GM21737 (cell line): ENCODE measurements around the gene PCDHGB7.
A peak's percentile ranks its signal among the peaks of the same experiment; 100 is the strongest.
"Not testable (repeated sequence)": the region's sequence is repeated elsewhere in the genome, so short reads cannot be mapped to it uniquely, and the experiment has no call there.

Source experiments
- ATAC-seq: cut with Tn5 transposase; IDR thresholded peaks from one replicate; pipeline ENCODE4 v1.9.1; 2021; ENCODE audit warnings: mild to moderate bottlenecking, moderate library complexity; ENCODE audit not compliant: unreplicated experiment

PCDHGB7 gene

DNA sequence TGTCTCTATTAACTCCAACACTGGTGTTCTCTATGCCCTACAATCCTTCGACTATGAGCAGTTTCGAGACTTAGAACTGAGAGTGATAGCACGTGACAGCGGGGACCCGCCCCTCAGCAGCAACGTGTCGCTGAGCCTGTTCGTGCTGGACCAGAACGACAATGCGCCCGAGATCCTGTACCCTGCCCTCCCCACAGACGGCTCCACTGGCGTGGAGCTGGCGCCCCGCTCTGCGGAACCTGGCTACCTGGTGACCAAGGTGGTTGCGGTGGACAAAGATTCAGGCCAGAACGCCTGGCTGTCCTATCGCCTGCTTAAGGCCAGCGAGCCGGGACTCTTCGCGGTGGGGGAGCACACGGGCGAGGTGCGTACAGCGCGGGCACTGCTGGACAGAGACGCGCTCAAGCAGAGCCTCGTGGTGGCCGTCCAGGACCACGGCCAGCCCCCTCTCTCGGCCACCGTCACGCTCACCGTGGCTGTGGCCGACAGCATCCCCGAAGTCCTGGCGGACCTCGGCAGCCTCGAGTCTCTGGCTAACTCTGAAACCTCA lies 5.3 kb downstream of the PCDHGB7 start:
- ATAC-seq = no peak

DNA sequence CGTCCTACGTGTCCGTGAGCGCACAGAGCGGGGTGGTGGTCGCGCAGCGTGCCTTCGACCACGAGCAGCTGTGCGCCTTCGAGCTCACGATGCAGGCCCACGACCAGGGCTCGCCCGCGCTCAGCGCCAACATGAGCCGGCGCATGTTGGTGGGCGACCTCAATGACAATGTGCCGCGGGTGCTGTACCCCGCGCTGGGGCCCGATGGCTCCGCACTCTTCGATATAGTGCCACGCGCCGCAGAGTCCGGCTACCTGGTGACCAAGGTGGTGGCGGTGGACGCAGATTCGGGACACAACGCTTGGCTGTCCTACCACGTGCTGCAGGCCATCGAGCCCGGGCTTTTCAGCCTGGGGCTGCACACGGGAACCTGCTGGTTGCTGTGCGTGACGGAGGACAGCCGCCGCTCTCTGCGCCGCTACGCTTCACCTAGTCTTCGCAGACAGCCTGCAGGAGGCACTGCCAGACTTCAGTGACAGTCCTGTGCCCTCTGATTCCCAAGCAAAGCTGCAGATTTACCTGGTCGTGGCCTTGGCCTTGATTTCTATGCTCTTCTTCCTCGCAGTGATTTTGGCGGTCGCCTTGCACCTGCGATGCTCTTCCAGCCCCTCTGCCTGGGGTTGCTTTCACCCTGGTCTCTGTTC lies 10.4 kb downstream of the PCDHGB7 start:
- ATAC-seq = no peak

DNA sequence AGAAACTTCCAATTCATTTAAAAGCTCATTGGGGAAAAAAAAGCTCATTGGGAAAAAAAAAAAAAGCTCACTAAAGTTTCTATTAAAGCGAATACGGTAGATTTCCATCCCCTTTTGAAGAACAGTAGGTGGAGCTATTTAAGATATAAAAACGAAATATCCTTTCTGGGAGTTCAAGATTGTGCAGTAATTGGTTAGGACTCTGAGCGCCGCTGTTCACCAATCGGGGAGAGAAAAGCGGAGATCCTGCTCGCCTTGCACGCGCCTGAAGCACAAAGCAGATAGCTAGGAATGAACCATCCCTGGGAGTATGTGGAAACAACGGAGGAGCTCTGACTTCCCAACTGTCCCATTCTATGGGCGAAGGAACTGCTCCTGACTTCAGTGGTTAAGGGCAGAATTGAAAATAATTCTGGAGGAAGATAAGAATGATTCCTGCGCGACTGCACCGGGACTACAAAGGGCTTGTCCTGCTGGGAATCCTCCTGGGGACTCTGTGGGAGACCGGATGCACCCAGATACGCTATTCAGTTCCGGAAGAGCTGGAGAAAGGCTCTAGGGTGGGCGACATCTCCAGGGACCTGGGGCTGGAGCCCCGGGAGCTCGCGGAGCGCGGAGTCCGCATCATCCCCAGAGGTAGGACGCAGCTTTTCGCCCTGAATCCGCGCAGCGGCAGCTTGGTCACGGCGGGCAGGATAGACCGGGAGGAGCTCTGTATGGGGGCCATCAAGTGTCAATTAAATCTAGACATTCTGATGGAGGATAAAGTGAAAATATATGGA lies 13.0 kb downstream of the PCDHGB7 start, which contains the start of gene PCDHGA12:
Gene PCDHGA12, plus strand, starts transcription at position 176 of the 782 bp plus-strand sequence. Its CDS starts 253 bp downstream, at position 429.
- ATAC-seq = peak; percentile 81

DNA sequence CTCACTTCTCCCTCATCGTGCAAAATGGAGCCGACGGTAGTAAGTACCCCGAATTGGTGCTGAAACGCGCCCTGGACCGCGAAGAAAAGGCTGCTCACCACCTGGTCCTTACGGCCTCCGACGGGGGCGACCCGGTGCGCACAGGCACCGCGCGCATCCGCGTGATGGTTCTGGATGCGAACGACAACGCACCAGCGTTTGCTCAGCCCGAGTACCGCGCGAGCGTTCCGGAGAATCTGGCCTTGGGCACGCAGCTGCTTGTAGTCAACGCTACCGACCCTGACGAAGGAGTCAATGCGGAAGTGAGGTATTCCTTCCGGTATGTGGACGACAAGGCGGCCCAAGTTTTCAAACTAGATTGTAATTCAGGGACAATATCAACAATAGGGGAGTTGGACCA lies 13.8 kb downstream of the PCDHGB7 start:
- ATAC-seq = no peak

DNA sequence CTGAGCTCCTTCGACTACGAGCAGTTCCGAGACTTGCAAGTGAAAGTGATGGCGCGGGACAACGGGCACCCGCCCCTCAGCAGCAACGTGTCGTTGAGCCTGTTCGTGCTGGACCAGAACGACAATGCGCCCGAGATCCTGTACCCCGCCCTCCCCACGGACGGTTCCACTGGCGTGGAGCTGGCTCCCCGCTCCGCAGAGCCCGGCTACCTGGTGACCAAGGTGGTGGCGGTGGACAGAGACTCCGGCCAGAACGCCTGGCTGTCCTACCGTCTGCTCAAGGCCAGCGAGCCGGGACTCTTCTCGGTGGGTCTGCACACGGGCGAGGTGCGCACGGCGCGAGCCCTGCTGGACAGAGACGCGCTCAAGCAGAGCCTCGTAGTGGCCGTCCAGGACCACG lies 14.8 kb downstream of the PCDHGB7 start:
- not testable (repeated sequence) for ATAC-seq

DNA sequence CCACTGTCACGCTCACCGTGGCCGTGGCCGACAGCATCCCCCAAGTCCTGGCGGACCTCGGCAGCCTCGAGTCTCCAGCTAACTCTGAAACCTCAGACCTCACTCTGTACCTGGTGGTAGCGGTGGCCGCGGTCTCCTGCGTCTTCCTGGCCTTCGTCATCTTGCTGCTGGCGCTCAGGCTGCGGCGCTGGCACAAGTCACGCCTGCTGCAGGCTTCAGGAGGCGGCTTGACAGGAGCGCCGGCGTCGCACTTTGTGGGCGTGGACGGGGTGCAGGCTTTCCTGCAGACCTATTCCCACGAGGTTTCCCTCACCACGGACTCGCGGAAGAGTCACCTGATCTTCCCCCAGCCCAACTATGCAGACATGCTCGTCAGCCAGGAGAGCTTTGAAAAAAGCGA lies 15.2 kb downstream of the PCDHGB7 start:
- not testable (repeated sequence) for ATAC-seq

DNA sequence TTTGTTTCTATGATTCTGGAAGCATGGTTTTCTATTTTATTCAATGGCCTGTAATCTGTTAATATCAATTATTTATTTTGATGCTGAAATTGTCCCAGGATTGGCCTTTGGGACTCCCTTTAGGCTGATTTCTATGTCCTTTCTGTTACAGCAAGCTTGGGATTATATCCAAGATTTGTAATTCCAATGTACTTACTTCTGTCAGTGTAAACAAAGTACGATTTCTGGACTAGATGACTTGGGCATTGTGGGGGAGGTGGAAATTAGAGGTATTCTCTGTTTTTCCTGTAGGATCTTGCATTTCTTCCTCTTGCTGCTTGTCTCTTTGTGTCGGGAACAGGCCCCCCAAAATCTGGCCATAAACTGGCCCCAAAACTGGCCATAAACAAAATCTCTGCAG lies 16.5 kb downstream of the PCDHGB7 start:
- ATAC-seq = no peak

DNA sequence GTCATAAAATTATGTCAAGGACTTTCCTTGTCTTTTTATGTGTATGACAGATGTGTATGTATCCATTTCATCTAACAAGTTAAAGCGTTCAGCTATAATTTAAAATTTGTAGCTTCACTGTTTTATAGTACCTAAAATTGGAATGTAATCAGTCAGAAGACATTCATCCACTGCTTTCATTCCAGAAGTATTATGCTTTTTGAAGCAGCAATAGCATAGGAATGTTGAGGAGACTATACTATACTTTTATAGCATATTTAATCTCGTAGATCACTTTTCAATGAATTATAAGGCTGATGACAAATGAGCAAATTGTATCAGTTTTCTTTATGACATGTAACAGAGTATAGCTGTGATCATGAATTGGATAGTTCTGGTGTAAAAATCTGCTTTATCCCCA lies 19.7 kb downstream of the PCDHGB7 start:
- ATAC-seq = no peak

DNA sequence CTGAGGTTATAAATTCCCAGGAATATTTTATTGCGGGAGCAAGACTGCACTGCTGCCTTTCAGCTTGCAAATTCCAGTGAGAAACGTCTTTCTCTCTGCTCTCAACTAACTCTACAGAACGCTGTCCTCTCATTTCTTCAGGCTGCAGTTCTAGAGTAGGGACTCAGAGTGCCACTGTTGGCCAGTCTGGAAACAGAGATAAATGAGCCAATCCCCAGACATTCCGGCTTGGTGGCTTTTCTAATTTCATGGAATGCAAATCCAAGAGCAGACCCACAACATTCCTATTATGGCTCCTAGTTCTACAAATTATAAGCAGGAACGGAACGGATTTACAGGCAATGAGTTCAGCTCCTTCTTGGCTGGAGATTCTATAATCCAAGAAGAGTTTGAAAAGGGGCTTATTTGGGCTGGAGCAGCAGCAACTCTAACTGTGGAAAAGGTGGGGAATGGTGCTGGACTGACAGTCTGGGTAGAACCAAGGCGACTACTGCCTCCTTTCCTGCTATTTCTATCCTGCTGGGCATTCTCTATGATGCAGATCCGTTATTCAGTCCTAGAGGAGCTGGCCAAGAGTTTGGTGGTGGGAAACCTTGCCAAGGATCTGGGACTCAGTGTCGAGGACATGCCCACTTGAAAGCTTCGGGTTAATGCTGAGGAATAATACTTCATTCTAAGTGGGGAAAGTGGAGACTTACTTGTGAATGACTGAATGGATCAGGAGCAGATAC lies 22.1 kb downstream of the PCDHGB7 start:
- ATAC-seq = no peak

DNA sequence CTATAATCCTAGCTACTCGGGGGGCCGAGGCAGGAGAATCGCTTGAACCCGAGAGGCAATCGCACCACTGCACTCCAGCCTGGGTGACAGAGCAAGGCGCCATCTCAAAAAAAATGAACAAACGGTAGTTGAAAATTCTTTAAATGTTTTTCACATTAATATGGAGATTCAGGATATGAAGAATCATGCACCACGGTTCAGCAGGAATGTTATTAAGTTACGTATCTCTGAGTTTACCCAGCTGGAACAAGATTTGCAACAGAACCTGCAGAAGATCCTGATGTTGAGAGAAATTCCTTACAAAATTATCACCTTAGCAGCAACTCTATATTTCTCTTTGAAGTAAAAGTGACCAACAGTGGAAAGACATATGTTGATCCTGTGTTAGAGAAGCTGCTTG lies 22.9 kb downstream of the PCDHGB7 start:
- ATAC-seq = no peak

DNA sequence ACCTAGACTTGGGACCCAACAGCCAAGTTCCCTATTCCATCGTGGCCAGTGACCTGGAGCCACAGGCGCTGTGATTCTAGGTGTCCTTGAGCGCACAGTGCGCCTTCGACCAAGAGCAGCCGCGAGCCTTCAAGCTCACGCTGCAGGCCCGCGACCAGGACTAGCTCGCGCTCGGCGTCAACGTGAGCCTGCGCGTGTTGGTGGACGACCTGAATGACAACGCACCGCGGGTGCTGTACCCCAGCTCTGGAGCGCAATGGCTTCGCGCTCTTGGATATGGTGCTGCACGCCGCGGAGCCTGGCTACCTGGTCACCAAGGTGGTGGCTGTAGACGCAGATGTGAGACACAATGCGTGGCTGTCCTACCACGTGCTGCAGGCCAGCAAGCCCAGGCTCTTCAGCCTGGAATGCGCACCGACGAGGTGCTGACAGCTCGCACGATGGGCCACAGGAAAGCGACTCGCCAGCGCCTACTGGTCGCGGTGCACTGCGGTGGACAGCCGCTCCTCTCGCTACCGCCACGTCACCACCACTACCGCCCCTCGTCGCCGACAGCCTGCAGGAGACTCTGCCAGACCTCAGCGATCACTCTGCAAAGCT lies 24.2 kb downstream of the PCDHGB7 start:
- ATAC-seq = no peak

DNA sequence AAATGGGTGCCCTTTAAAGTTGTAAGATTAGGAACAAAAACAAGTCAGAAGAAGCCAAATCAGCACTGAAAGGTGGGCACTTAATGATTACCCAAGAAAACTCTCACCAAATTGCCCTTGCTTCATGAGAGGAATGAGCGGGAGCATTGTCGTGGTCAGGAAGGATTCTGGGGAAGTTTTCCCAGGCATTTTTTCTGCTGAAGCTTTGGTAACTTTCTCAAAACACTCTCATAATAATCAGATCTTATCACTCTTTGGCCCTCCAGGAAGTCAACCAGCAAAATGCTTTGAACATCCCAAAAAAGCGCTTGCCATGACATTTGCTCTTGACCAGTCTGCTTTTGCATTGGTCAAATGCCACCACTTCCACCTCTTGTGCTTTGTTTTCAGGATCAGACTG lies 47.9 kb downstream of the PCDHGB7 start:
- ATAC-seq = no peak
